Type B pancreatic cell (in vitro differentiated cells): Measurements from ENCODE around the gene N4BP2. TPM values are rescaled to one million over a fixed set of nuclear protein-coding genes. Genes with fewer than 3 reads are reported as not detected.

Experiments used
- DNase-seq: peaks from one replicate; pipeline ENCODE4 v3.0.0; 2021; ENCODE audit warnings: mixed read lengths; ENCODE audit not compliant: unreplicated experiment; ENCODE audit errors: extremely low spot score
- H3K27ac Mint-ChIP-seq: 2 replicates; pipeline ENCODE4 v1.8.0; 2021; ENCODE audit warnings: mild to moderate bottlenecking, mixed read lengths
- H3K27me3 Mint-ChIP-seq: 2 replicates; pipeline ENCODE4 v1.8.0; 2021; ENCODE audit warnings: mixed read lengths
- H3K36me3 Mint-ChIP-seq: 2 replicates; pipeline ENCODE4 v1.8.0; 2021; ENCODE audit warnings: mixed read lengths
- H3K4me1 Mint-ChIP-seq: one replicate; pipeline ENCODE4 v1.8.0; 2021; ENCODE audit warnings: mixed read lengths; ENCODE audit not compliant: unreplicated experiment
- H3K4me3 Mint-ChIP-seq: 2 replicates; pipeline ENCODE4 v1.8.0; 2021; ENCODE audit warnings: mild to moderate bottlenecking, mixed read lengths
- H3K9me3 Mint-ChIP-seq: 2 replicates; pipeline ENCODE4 v1.8.0; 2021; ENCODE audit warnings: mixed read lengths
- CTCF ChIP-seq: fragments of 200-600 bp; sonication (generic); conservative IDR thresholded peaks from 2 replicates; pipeline ENCODE4 v1.5.0; 2021; ENCODE audit warnings: antibody characterized with exemption, mild to moderate bottlenecking
- total RNA-seq: library from RNA; stranded (reverse); gene quantifications from 2 replicates; pipeline ENCODE4 v1.2.1, GENCODE V29; 2021; ENCODE audit warnings: low replicate concordance

Gene N4BP2
- total RNA-seq, 1 donor from 2014 or later = 33.0 TPM

- H3K9me3 Mint-ChIP-seq = no peaks in the 10 kb centered on the region
- no peak overlapping the region for H3K4me3 Mint-ChIP-seq
- no peaks in the 10 kb centered on the region for H3K27me3 Mint-ChIP-seq
- H3K27ac Mint-ChIP-seq = no peak overlapping the region
- TF ChIP-seq CTCF = no peak
- no peaks in the 10 kb centered on the region for H3K36me3 Mint-ChIP-seq
- H3K4me1 Mint-ChIP-seq = peaks cover 39% of the 10 kb centered on the region
- no peak for DNase-seq
Measured at GRCh38 chr4:40190465-40190864, 133.8 kb downstream of the N4BP2 start.

GRCh38 chr4:40190880-40191815 is 134.5 kb downstream of the N4BP2 start:
- H3K4me3 Mint-ChIP-seq = peak overlapping the region; percentile 10
- peak overlapping the region; percentile 14 for H3K27ac Mint-ChIP-seq

GRCh38 chr4:40192114-40193015 is 135.7 kb downstream of the N4BP2 start:
- H3K4me3 Mint-ChIP-seq = no peak overlapping the region
- no peak for DNase-seq
- peak overlapping the region; percentile 73 for H3K27ac Mint-ChIP-seq
- no peaks in the 10 kb centered on the region for H3K27me3 Mint-ChIP-seq
- no peaks in the 10 kb centered on the region for H3K9me3 Mint-ChIP-seq
- no peaks in the 10 kb centered on the region for H3K36me3 Mint-ChIP-seq
- TF ChIP-seq CTCF = no peak
- peaks cover 46% of the 10 kb centered on the region for H3K4me1 Mint-ChIP-seq

More at GRCh38 chr4:40190880-40191815, 134.5 kb downstream of the N4BP2 start:
- TF ChIP-seq CTCF = no peak
- H3K27me3 Mint-ChIP-seq = no peaks in the 10 kb centered on the region
- H3K36me3 Mint-ChIP-seq = no peaks in the 10 kb centered on the region
- no peaks in the 10 kb centered on the region for H3K9me3 Mint-ChIP-seq
- peaks cover 39% of the 10 kb centered on the region for H3K4me1 Mint-ChIP-seq
- no peak for DNase-seq

- peak overlapping the region; percentile 73 for H3K27ac Mint-ChIP-seq
- H3K9me3 Mint-ChIP-seq = no peaks in the 10 kb centered on the region
- no peak for TF ChIP-seq CTCF
- no peak for DNase-seq
- no peaks in the 10 kb centered on the region for H3K36me3 Mint-ChIP-seq
- H3K4me3 Mint-ChIP-seq = no peak overlapping the region
- peaks cover 49% of the 10 kb centered on the region for H3K4me1 Mint-ChIP-seq
- peaks cover 3% of the 10 kb centered on the region for H3K27me3 Mint-ChIP-seq
Measured at GRCh38 chr4:40193016-40193571, 136.4 kb downstream of the N4BP2 start.

GRCh38 chr4:40193578-40193977 is 136.9 kb downstream of the N4BP2 start:
- no peak for TF ChIP-seq CTCF
- no peak overlapping the region for H3K27ac Mint-ChIP-seq
- H3K27me3 Mint-ChIP-seq = peaks cover 3% of the 10 kb centered on the region
- no peak for DNase-seq
- peaks cover 50% of the 10 kb centered on the region for H3K4me1 Mint-ChIP-seq
- H3K9me3 Mint-ChIP-seq = no peaks in the 10 kb centered on the region
- H3K4me3 Mint-ChIP-seq = no peak overlapping the region
- H3K36me3 Mint-ChIP-seq = no peaks in the 10 kb centered on the region
